Heart left ventricle (tissue), 16 donors: ENCODE data around the gene CHMP1A. TPM values are rescaled to one million over a fixed set of nuclear protein-coding genes. Genes with fewer than 3 reads are reported as not detected.
A peak's percentile ranks its signal among the peaks of the same experiment; 100 is the strongest.

ENCODE experiments used
- ATAC-seq, 4 donors: fragments of 200-7000 bp; cut with Tn5 transposase; one replicate each; pipeline ENCODE4 v1.9.1; 2020 to 2022; ENCODE audit warnings: moderate library complexity in 4 of 4, mild to moderate bottlenecking in 3 of 4, moderate number of reproducible peaks in 1 of 4
- DNase-seq, 5 donors: peaks; one replicate each; pipeline ENCODE4 v3.0.0-alpha.2; 2020
- H3K27ac ChIP-seq, 12 donors: fragments of 200-600 bp; sonication (generic) in 4 of 12; one replicate each; pipeline versions ENCODE4 v1.5.0 to v1.8.0; 2016 to 2022; ENCODE audit warnings: mild to moderate bottlenecking in 2 of 12
- H3K27me3 ChIP-seq, 9 donors: fragments of 200-600 bp; sonication (generic) in 2 of 9; one replicate each; pipeline versions ENCODE4 v1.5.1 to v1.8.0; 2016 to 2022; ENCODE audit warnings: mild to moderate bottlenecking in 3 of 9
- H3K36me3 ChIP-seq, 9 donors: fragments of 200-600 bp; sonication (generic) in 2 of 9; one replicate each; pipeline versions ENCODE4 v1.5.0 to v1.8.0; 2018 to 2022; ENCODE audit warnings: mild to moderate bottlenecking in 2 of 9
- H3K4me1 ChIP-seq, 12 donors: fragments of 200-600 bp; sonication (generic) in 4 of 12; one replicate each; pipeline versions ENCODE4 v1.5.0 to v1.8.0; 2016 to 2022; ENCODE audit warnings: mild to moderate bottlenecking in 3 of 12
- H3K4me3 ChIP-seq, 12 donors: fragments of 200-600 bp; sonication (generic) in 4 of 12; one replicate each; pipeline versions ENCODE4 v1.5.0 to v1.8.0; 2017 to 2022; ENCODE audit warnings: mild to moderate bottlenecking in 9 of 12, moderate library complexity in 4 of 12
- H3K9me3 ChIP-seq, 12 donors: fragments of 200-600 bp; sonication (generic) in 4 of 12; one replicate each; pipeline versions ENCODE4 v1.5.0 to v1.8.0; 2016 to 2022; ENCODE audit warnings: mild to moderate bottlenecking in 1 of 12
- CTCF ChIP-seq, 12 donors: fragments of 200-600 bp; sonication (generic) in 4 of 12; IDR thresholded peaks; one replicate each; pipeline versions ENCODE4 v1.5.0 to v1.8.0; 2018 to 2022; ENCODE audit warnings: antibody characterized with exemption in 12 of 12, mild to moderate bottlenecking in 5 of 12
- POLR2A ChIP-seq, 2 donors: fragments of 450-650 bp; IDR thresholded peaks; one replicate each; pipeline ENCODE4 v1.6.1; 2017; ENCODE audit warnings: antibody characterized with exemption in 2 of 2, mild to moderate bottlenecking in 2 of 2, moderate library complexity in 2 of 2
- WGBS, 4 donors: extraction: QIAGEN DNeasy Blood & Tissue Kit in 2 of 4; methylation state at CpG; one replicate each; pipeline versions ENCODE4 v1.1.5 to v1.1.7; 2013 to 2018; 5-methylcytosine and 5-hydroxymethylcytosine counted together
- intact Hi-C, 10 donors: fragments of 100-400 bp; cut with DNase I; formaldehyde crosslinking; loops; one replicate each; pipeline versions ENCODE4 v1.11.1 to v1.14.2; 2022
- polyA plus RNA-seq, 2 donors: library from polyadenylated mRNA; stranded (reverse); fragments of 200-250 nt; gene quantifications; one replicate each; pipeline ENCODE4 v1.2.3, GENCODE V29; 2013
- total RNA-seq, 9 donors: library from RNA; depleted of rRNA in 2 of 9; stranded (reverse); fragments of >200 nt in 2 of 9; fragmentation: NEBNext Ultra II Directional in 3 of 9; extraction: Animal tissue kit (Norgen Biotek cat#: 25700) in 3 of 9; gene quantifications; one replicate each; pipeline versions ENCODE4 v1.1.0 to v1.2.4, GENCODE V29; 2016 to 2023
- donor health status: ischemic (EF 13 %, LVEDD 7.1; RV severe dilation, severe dysfunction).
- donor health status: healthy with polysubstance abuse.
- donor health status: DM: no; HTN: yes; CAD: no.
- donor health status: DM: no; HTN: no; CAD: no.
- donor health status: ischemic (EF 25% LVEDD 6.9; RV normal size, moderate dysfunction).
- donor health status: ischemic (EF 25% LVEDD 5.7; RV mildly dilated, moderate dysfunction).
- donor health status: healthy.
- donor health status: DM: yes; HTN: yes; CAD: no.
- donor health status: ischemic (EF 35%, LVEDD 5.7; RV mildly dilated, moderate dysfunction).
- donor health status: nonischemic (EF 11% LVEDD 7.7; RV severe dilation, severe dysfunction).
- donor health status: DM: yes; HTN: yes; CAD: no.
- donor health status: PGD.
- donor health status: ischemic (EF 29% LVEDD 5.4; RV normal size, mild dysfunction).
- donor health status: nonischemic (EF 23%, LVEDD 6.1; RV moderate dilation, normal function).

CHMP1A gene
- total and polyA plus RNA-seq, 11 donors = 29.3 to 86.3 (median 44.6) TPM

- Histone ChIP-seq H3K4me3 (no peak overlapping the region), H3K4me1 (peaks cover 6 to 33% (median 24%) of the 10 kb centered on the region in 12 donors)
- ATAC-seq = no peak
Observed at GRCh38 chr16:89704281-89704680, 46.8 kb upstream of the CHMP1A start.

GRCh38 chr16:89701425-89702406, 44.2 kb upstream of the CHMP1A start, which contains the start of gene SPATA2L:
Gene SPATA2L (minus strand): TSS chr16:89701705. CDS start chr16:89701232, 473 bp downstream.
- 1 to 5% (median 3%) methylated on average over 41 to 97 of the region's 97 CpGs for WGBS, 4 donors
- Histone ChIP-seq H3K27me3 (no peaks in the 10 kb centered on the region), H3K4me3 (peak within 1 kb of the TSS; percentile 52 to 89 (median 70)), H3K4me1 (peaks cover 6 to 33% (median 23%) of the 10 kb centered on the region in 12 donors), H3K36me3 (peaks cover 0 to 10% (median 0%) of the 10 kb centered on the region in 9 donors), H3K9me3 (no peaks in the 10 kb centered on the region), H3K27ac (peak within 1 kb of the TSS in 11 of 12 donors; percentile 26 to 89 (median 74))
- intact Hi-C loops = loop anchor here in 7 of 10 donors (2.0 to 10.0 kb wide), 9 partner anchors 19 to 171 kb away; partner anchors contain the start of genes VPS9D1 (in 2 of the 7), ZNF276 (in 2 of the 7), CHMP1A (in 1 of the 7) and SPATA33 (in 1 of the 7)
- TF ChIP-seq CTCF (IDR thresholded peaks at IDR 0.05) (peak in 6 of 12 donors; percentile 13 to 43 (median 26)), POLR2A (IDR thresholded peaks at IDR 0.05) (peak; percentile 52 to 83)
- ATAC-seq (peak; percentile 60 to 78 (median 69)), DNase-seq (peak; percentile 82 to 95 (median 90))

More at GRCh38 chr16:89704281-89704680, 46.8 kb upstream of the CHMP1A start:
- H3K36me3 ChIP-seq = peaks cover 0 to 8% (median 0%) of the 10 kb centered on the region in 9 donors
- DNase-seq = peak in 1 of 5 donors; percentile 9
- no peak overlapping the region for H3K27ac ChIP-seq
- TF ChIP-seq CTCF (IDR thresholded peaks at IDR 0.05) (no peak), POLR2A (IDR thresholded peaks at IDR 0.05) (no peak)
- intact Hi-C loops = loop anchor here in 6 of 10 donors (2.0 to 10.0 kb wide), 8 partner anchors 47 to 168 kb away; partner anchors contain the start of genes CHMP1A (in 1 of the 6), SPATA33 (in 1 of the 6) and TCF25 (in 1 of the 6)
- WGBS, 4 donors = 74 to 78% (median 77%) methylated on average over 12 to 13 of the region's 13 CpGs
- no peaks in the 10 kb centered on the region for H3K9me3 ChIP-seq
- no peaks in the 10 kb centered on the region for H3K27me3 ChIP-seq

- Histone ChIP-seq H3K27me3 (no peaks in the 10 kb centered on the region), H3K9me3 (no peaks in the 10 kb centered on the region), H3K36me3 (peaks cover 0 to 13% (median 0%) of the 10 kb centered on the region in 9 donors), H3K4me1 (peaks cover 6 to 29% (median 21%) of the 10 kb centered on the region in 12 donors), H3K4me3 (peak overlapping the region; percentile 52 to 89 (median 70)), H3K27ac (peak overlapping the region in 11 of 12 donors; percentile 26 to 89 (median 74))
- 2 to 4% (median 3%) methylated on average over 15 to 78 of the region's 78 CpGs for WGBS, 4 donors
- TF ChIP-seq POLR2A (IDR thresholded peaks at IDR 0.05) (no peak), CTCF (IDR thresholded peaks at IDR 0.05) (peak in 1 of 12 donors; percentile 16)
- DNase-seq (peak in 3 of 5 donors; percentile 33 to 73 (median 52)), ATAC-seq (peak in 2 of 4 donors; percentile 1 to 21)
- intact Hi-C loops = loop anchor here in 7 of 10 donors (2.0 to 10.0 kb wide), 9 partner anchors 20 to 171 kb away; partner anchors contain the start of genes VPS9D1 (in 2 of the 7), ZNF276 (in 2 of the 7), CHMP1A (in 1 of the 7) and SPATA33 (in 1 of the 7)
Observed at GRCh38 chr16:89700649-89701424, 43.3 kb upstream of the CHMP1A start.
